ENCODE measurements around the gene TSPO2. TPM values are rescaled to one million over a fixed set of nuclear protein-coding genes. Genes with fewer than 3 reads are reported as not detected.
A peak's percentile ranks its signal among the peaks of the same experiment; 100 is the strongest.

TSPO2 gene
- total RNA-seq, 1 experiment from 2014 or later: not detected

- intact Hi-C loops (cut with micrococcal nuclease; ENCODE audit: unreplicated experiment): no loop called here
- Histone ChIP-seq H3K4me1 (ENCODE audit: insufficient read depth, low read length, poor library complexity, severe bottlenecking) (peaks cover 13% of the 10 kb centered on the region), H3K36me3 (ENCODE audit: insufficient read depth, low read length, poor library complexity, severe bottlenecking) (no peaks in the 10 kb centered on the region), H3K27ac (ENCODE audit: low read depth, low read length, poor library complexity, severe bottlenecking) (no peak overlapping the region), H3K27me3 (replicated peaks; ENCODE audit: insufficient read depth, low read depth, low read length, poor library complexity) (no peaks in the 10 kb centered on the region), H3K4me3 (ENCODE audit: low read depth, low read length, poor library complexity, severe bottlenecking) (no peak overlapping the region), H3K9me3 (ENCODE audit: low read depth, low read length, poor library complexity, severe bottlenecking) (no peaks in the 10 kb centered on the region)
- no TSS peak for BruUV-seq (replicated peaks)
- ChIA-PET CTCF (interaction anchor here (0.6 kb wide), 1 partner anchor 332 kb away, joined by 3 read pairs; no protein-coding TSS in a partner anchor), POLR2A (ENCODE audit: low non-redundant PET) (no interaction called here)
- TF ChIP-seq EZH2 (IDR thresholded peaks at IDR 0.05; ENCODE audit: borderline replicate concordance, low read depth, low read length, poor library complexity, severe bottlenecking): no peak
- TF ChIP-seq, protein P1, sequence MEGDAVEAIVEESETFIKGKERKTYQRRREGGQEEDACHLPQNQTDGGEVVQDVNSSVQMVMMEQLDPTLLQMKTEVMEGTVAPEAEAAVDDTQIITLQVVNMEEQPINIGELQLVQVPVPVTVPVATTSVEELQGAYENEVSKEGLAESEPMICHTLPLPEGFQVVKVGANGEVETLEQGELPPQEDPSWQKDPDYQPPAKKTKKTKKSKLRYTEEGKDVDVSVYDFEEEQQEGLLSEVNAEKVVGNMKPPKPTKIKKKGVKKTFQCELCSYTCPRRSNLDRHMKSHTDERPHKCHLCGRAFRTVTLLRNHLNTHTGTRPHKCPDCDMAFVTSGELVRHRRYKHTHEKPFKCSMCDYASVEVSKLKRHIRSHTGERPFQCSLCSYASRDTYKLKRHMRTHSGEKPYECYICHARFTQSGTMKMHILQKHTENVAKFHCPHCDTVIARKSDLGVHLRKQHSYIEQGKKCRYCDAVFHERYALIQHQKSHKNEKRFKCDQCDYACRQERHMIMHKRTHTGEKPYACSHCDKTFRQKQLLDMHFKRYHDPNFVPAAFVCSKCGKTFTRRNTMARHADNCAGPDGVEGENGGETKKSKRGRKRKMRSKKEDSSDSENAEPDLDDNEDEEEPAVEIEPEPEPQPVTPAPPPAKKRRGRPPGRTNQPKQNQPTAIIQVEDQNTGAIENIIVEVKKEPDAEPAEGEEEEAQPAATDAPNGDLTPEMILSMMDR (conservative IDR thresholded peaks at IDR 0.05; ENCODE audit: low read depth, low read length): no peak
- DNase-seq (ENCODE audit: low spot score): peak; percentile 62
Measured at GRCh38 chr6:40997234-40997957, 44.9 kb upstream of the TSPO2 start.

DNA sequence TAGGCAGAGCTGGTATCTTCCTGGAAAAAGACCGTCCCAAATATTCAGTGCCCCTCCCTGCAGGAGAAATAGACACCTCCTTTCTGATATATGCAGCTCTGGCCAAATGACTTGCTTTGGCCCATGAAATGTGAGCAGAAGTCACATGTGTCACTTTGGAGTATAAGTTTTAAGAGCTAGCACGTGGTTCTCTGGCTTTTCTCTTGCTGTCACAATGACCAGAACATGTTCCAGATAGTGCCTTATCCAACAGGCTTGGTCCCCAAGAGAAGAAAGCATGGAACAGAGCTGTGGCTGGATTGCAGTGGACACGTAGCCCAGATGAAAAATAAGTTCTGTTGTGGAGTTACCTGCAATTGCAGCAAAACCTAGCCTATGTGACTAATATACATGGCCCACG is 43.6 kb upstream of the TSPO2 start:
- Histone ChIP-seq H3K27ac (ENCODE audit: low read depth, low read length, poor library complexity, severe bottlenecking) (no peak overlapping the region), H3K4me1 (ENCODE audit: insufficient read depth, low read length, poor library complexity, severe bottlenecking) (peaks cover 13% of the 10 kb centered on the region), H3K9me3 (ENCODE audit: low read depth, low read length, poor library complexity, severe bottlenecking) (no peaks in the 10 kb centered on the region), H3K27me3 (replicated peaks; ENCODE audit: insufficient read depth, low read depth, low read length, poor library complexity) (peaks cover 9% of the 10 kb centered on the region), H3K4me3 (ENCODE audit: low read depth, low read length, poor library complexity, severe bottlenecking) (no peak overlapping the region), H3K36me3 (ENCODE audit: insufficient read depth, low read length, poor library complexity, severe bottlenecking) (no peaks in the 10 kb centered on the region)
- CTCF ChIA-PET: no interaction called here
- TF ChIP-seq, protein P1 (conservative IDR thresholded peaks at IDR 0.05; ENCODE audit: low read depth, low read length): no peak
- TF ChIP-seq EZH2 (IDR thresholded peaks at IDR 0.05; ENCODE audit: borderline replicate concordance, low read depth, low read length, poor library complexity, severe bottlenecking): no peak
- no TSS peak for BruUV-seq (replicated peaks)
- no peak for DNase-seq (ENCODE audit: low spot score)
- POLR2A ChIA-PET (ENCODE audit: low non-redundant PET): no interaction called here
- intact Hi-C loops (cut with micrococcal nuclease; ENCODE audit: unreplicated experiment): no loop called here

DNA sequence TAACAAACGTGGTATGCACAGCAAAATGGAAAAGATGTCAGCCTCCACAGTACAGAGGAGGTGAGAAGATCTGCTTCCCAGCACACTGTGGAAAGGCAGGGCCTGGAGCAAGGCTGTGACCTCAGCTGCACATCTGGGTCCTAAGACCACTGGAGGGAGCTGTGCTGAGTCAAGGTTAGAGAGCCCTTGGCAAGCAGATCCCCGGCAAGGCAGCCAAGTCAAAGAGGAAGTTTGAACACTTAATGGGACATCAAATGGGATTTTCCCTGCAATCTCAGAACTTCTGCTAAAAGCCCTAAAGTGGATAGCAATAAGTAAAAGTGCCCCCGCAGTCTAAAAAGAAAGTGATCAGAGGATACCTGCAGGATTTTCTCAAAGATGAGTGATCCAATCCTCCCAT is 42.7 kb upstream of the TSPO2 start:
- no TSS peak for BruUV-seq (replicated peaks)
- no peaks in the 10 kb centered on the region for H3K9me3 ChIP-seq (ENCODE audit: low read depth, low read length, poor library complexity, severe bottlenecking)
- H3K27me3 ChIP-seq (replicated peaks; ENCODE audit: insufficient read depth, low read depth, low read length, poor library complexity): peaks cover 9% of the 10 kb centered on the region
- peaks cover 13% of the 10 kb centered on the region for H3K4me1 ChIP-seq (ENCODE audit: insufficient read depth, low read length, poor library complexity, severe bottlenecking)
- H3K27ac ChIP-seq (ENCODE audit: low read depth, low read length, poor library complexity, severe bottlenecking): no peak overlapping the region
- intact Hi-C loops (cut with micrococcal nuclease; ENCODE audit: unreplicated experiment): no loop called here
- POLR2A ChIA-PET (ENCODE audit: low non-redundant PET): no interaction called here
- no peak for TF ChIP-seq EZH2 (IDR thresholded peaks at IDR 0.05; ENCODE audit: borderline replicate concordance, low read depth, low read length, poor library complexity, severe bottlenecking)
- TF ChIP-seq, protein P1 (conservative IDR thresholded peaks at IDR 0.05; ENCODE audit: low read depth, low read length): peak; percentile 31; the same call in 1 of the 2 replicates
- peak; percentile 22 for DNase-seq (ENCODE audit: low spot score)
- H3K4me3 ChIP-seq (ENCODE audit: low read depth, low read length, poor library complexity, severe bottlenecking): no peak overlapping the region
- H3K36me3 ChIP-seq (ENCODE audit: insufficient read depth, low read length, poor library complexity, severe bottlenecking): no peaks in the 10 kb centered on the region
- CTCF ChIA-PET: no interaction called here
